Testis (tissue), 3 donors: Measurements from ENCODE around the gene PTGR2. TPM values are rescaled to one million over a fixed set of nuclear protein-coding genes. Genes with fewer than 3 reads are reported as not detected.
"Not testable (repeated sequence)": the region's sequence is repeated elsewhere in the genome, so short reads cannot be mapped to it uniquely, and the experiment has no call there.

Experiments
- DNase-seq: peaks from one replicate; pipeline ENCODE4 v3.0.0-alpha.2; 2019
- H3K27ac ChIP-seq, 2 donors: fragments of 200-600 bp; sonication (generic); one replicate each; pipeline ENCODE4 v1.5.1; 2019
- H3K27me3 ChIP-seq: fragments of 200-600 bp; sonication (generic); one replicate; pipeline ENCODE4 v1.5.1; 2019
- H3K36me3 ChIP-seq: fragments of 200-600 bp; sonication (generic); one replicate; pipeline ENCODE4 v1.5.1; 2017; ENCODE audit warnings: low read depth; ENCODE audit errors: missing control alignments
- H3K4me1 ChIP-seq: fragments of 200-600 bp; sonication (generic); one replicate; pipeline ENCODE4 v1.5.1; 2019
- H3K4me3 ChIP-seq, 2 donors: fragments of 200-600 bp; sonication (generic); one replicate each; pipeline ENCODE4 v1.5.1; 2017 to 2019
- H3K9me3 ChIP-seq: fragments of 200-600 bp; sonication (generic); one replicate; pipeline ENCODE4 v1.5.1; 2017
- CTCF ChIP-seq, 3 experiments: fragments of 450-650 bp in 2 of 3; fragments of 200-600 bp in 1 of 3; sonication (generic) in 1 of 3; IDR thresholded peaks; one replicate each; pipeline ENCODE4 v1.5.1; 2016 to 2019; ENCODE audit warnings: antibody characterized with exemption in 3 of 3, mild to moderate bottlenecking in 2 of 3, moderate library complexity in 1 of 3
- POLR2A ChIP-seq: fragments of 450-650 bp; IDR thresholded peaks from one replicate; pipeline ENCODE4 v1.6.1; 2017; ENCODE audit warnings: antibody characterized with exemption, mild to moderate bottlenecking, moderate library complexity
- WGBS, 2 donors: methylation state at CpG; one replicate each; pipeline ENCODE4 v1.1.5; 2018; 5-methylcytosine and 5-hydroxymethylcytosine counted together
- intact Hi-C: fragments of 100-400 bp; cut with DNase I; formaldehyde crosslinking; loops from one replicate; pipeline ENCODE4 v1.15.1; 2023; ENCODE audit warnings: low total_unique reads
- polyA plus RNA-seq: library from polyadenylated mRNA; stranded (reverse); fragments of 350-450 nt; fragmentation: Illumina TruSeq; extraction: RNeasy Lipid Tissue Mini Kit (QIAGEN cat#74804); gene quantifications from one replicate; pipeline ENCODE4 v1.2.3, GENCODE V29; 2014; ENCODE audit warnings: low read depth, low replicate concordance; ENCODE audit not compliant: insufficient read depth
- total RNA-seq, 2 donors: library from RNA; depleted of rRNA; stranded (reverse); fragments of >200 nt; gene quantifications; one replicate each; pipeline ENCODE4 v1.2.3, GENCODE V29; 2016

PTGR2 gene
- total and polyA plus RNA-seq, 3 donors from 2014 or later: 11.8 to 19.4 (median 19.1) TPM

GRCh38 chr14:73859145-73859544, 7.5 kb downstream of the PTGR2 start:
- Histone ChIP-seq H3K36me3 (no peaks in the 10 kb centered on the region), H3K27me3 (no peaks in the 10 kb centered on the region), H3K4me1 (no peaks in the 10 kb centered on the region), H3K27ac (no peak overlapping the region), H3K9me3 (no peaks in the 10 kb centered on the region), H3K4me3 (no peak overlapping the region)
- DNase-seq: no peak
- TF ChIP-seq CTCF (IDR thresholded peaks at IDR 0.05) (no peak), POLR2A (no peak)
- intact Hi-C loops: no loop called here

DNA sequence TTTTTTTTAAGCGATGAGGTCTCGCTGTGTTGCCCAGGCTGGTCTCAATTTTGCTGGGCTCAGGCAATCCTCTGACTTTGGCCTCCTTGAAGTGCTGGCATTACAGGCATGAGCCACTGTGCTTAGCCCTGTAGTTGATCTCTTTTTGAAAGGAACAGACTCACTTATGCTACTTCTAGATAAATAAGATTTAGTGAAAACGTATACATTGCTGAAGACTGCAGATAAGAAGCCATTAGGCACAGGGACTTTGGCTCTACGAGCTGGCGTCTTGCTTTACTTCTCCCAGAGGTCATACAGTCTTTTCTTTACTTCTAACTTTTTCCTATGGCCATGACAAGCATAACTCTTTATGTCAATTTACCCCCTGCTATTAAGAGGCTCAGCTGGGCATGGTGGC, 9.4 kb downstream of the PTGR2 start:
- no peak for DNase-seq
- no peak for TF ChIP-seq POLR2A
- TF ChIP-seq CTCF (IDR thresholded peaks at IDR 0.05): no peak
- H3K4me3 ChIP-seq: no peak overlapping the region
- 88 to 89% methylated on average over 5 of the region's 5 CpGs for WGBS, 2 donors
- no peak overlapping the region for H3K27ac ChIP-seq
- intact Hi-C loops: no loop called here
- H3K36me3 ChIP-seq: no peaks in the 10 kb centered on the region
- H3K9me3 ChIP-seq: no peaks in the 10 kb centered on the region
- no peaks in the 10 kb centered on the region for H3K4me1 ChIP-seq
- H3K27me3 ChIP-seq: no peaks in the 10 kb centered on the region

DNA sequence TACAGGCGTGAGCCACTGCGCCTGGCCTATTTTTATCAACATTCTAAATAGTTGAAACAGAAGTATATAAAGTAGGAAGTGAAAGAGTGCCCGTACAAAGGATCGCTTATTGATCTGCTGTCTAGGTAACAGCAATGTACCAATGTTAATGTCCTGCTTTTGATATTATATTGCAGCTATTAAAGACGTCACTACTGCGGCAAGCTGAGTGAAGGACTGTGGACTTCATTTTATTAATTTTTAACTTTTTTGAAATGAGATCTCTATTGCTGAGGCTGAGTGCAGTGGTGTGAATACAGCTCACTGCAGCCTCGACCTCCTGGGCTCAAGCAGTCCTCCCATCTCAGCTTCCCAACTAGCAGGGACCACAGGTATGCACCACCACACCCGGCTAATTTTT, 10.8 kb downstream of the PTGR2 start:
- no peak for TF ChIP-seq CTCF (IDR thresholded peaks at IDR 0.05)
- TF ChIP-seq POLR2A: no peak
- H3K27me3 ChIP-seq: no peaks in the 10 kb centered on the region
- no peak for DNase-seq
- 94% methylated on average over 8 of the region's 8 CpGs for WGBS, 2 donors
- no peaks in the 10 kb centered on the region for H3K9me3 ChIP-seq
- no peak overlapping the region for H3K27ac ChIP-seq
- no peak overlapping the region for H3K4me3 ChIP-seq
- H3K36me3 ChIP-seq: no peaks in the 10 kb centered on the region
- H3K4me1 ChIP-seq: no peaks in the 10 kb centered on the region
- intact Hi-C loops: no loop called here

DNA sequence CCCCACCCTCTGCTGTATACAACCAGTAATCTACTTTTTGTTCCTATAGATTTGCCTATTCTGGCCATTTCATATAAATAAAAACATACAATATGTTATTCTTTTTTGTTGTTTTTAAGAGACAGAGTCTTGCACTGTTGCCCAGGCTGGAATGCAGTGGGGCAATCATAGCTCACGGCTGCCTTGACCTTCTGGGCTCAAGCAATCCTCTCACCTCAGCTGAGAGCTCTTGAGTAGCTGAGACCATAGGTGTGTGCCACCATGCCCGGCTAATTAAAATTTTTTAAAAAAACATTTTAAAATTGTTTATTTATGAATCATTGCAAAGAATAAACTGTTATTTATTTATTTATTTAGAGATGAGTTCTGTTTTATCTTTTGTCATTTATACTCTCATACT, 11.6 kb downstream of the PTGR2 start:
- TF ChIP-seq POLR2A (no peak), CTCF (IDR thresholded peaks at IDR 0.05) (no peak)
- no peak overlapping the region for H3K4me3 ChIP-seq
- no peaks in the 10 kb centered on the region for H3K9me3 ChIP-seq
- DNase-seq: no peak
- H3K27ac ChIP-seq: no peak overlapping the region
- intact Hi-C loops: no loop called here
- 96 to 100% methylated on average over 2 of the region's 2 CpGs for WGBS, 2 donors
- H3K36me3 ChIP-seq: no peaks in the 10 kb centered on the region
- H3K4me1 ChIP-seq: no peaks in the 10 kb centered on the region
- H3K27me3 ChIP-seq: no peaks in the 10 kb centered on the region

DNA sequence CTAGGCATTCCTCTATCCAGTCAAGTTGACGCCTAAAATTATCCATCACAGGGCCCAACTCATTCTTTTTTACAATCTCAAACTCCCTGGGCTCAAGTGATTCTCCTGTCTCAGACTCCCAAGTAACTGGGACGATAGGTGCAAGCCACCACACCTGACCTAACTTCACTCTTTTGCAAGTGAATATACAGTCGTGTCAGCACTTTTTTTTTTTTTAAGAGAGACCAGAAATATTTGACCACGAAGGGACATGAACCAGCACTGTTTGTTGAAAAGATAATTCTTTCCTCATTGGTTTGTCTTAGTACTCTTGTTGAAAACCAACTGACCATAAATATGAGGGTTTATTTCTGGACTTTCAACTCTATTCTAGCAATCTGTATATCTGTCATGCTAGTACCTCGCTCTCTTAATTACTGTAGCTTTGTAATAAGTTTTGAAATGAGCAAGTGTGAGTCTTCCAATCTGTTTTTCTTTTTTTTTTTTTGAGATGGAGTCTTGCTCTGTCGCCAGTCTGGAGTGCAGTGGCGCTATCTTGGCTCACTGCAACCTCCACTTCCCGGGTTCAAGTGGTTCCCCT, 14.0 kb downstream of the PTGR2 start:
- Histone ChIP-seq H3K27me3 (no peaks in the 10 kb centered on the region), H3K9me3 (no peaks in the 10 kb centered on the region), H3K4me1 (no peaks in the 10 kb centered on the region), H3K4me3 (no peak overlapping the region), H3K27ac (no peak overlapping the region), H3K36me3 (no peaks in the 10 kb centered on the region)
- no peak for DNase-seq
- WGBS, 2 donors: 92 to 94% methylated on average over 8 of the region's 8 CpGs
- no peak for TF ChIP-seq CTCF (IDR thresholded peaks at IDR 0.05)
- no peak for TF ChIP-seq POLR2A
- intact Hi-C loops: no loop called here

GRCh38 chr14:73869754-73870153, 18.1 kb downstream of the PTGR2 start:
- H3K36me3 ChIP-seq, intact Hi-C loops, H3K27me3 ChIP-seq, H3K4me3 ChIP-seq, DNase-seq, H3K27ac ChIP-seq, H3K4me1 ChIP-seq, H3K9me3 ChIP-seq: not testable (repeated sequence)
- WGBS, 2 donors: 91 to 95% methylated on average over 11 of the region's 11 CpGs
